GM12878 (cell line): ENCODE results near the gene MAP3K4. TPM values are rescaled to one million over a fixed set of nuclear protein-coding genes. Genes with fewer than 3 reads are reported as not detected.

ENCODE experiments used
- BHLHE40 ChIP-seq, 2 experiments: fragments of 450-650 bp in 1 of 2; IDR thresholded peaks; 2 replicates each; pipeline ENCODE4 v1.6.1; 2011 to 2017; ENCODE audit warnings: low read depth in 2 of 2, borderline replicate concordance in 1 of 2, improper control_type of control experiment in 1 of 2, low read length in 1 of 2, mild to moderate bottlenecking in 1 of 2
- BRCA1 ChIP-seq: IDR thresholded peaks from 2 replicates; pipeline ENCODE4 v1.6.1; 2011; ENCODE audit warnings: low read depth, low read length, improper control_type of control experiment
- EP300 ChIP-seq, 2 experiments: fragments of 150-350 bp in 1 of 2; IDR thresholded peaks; 2 replicates each; pipeline ENCODE4 v1.6.1; 2011 to 2012; ENCODE audit warnings: low read depth in 2 of 2, low read length in 2 of 2, borderline replicate concordance in 1 of 2, improper control_type of control experiment in 1 of 2, inconsistent platforms in 1 of 2; ENCODE audit not compliant: control insufficient read depth in 1 of 2
- HDAC6 ChIP-seq: fragments of 200-600 bp; sonication (generic); IDR thresholded peaks from one replicate; pipeline ENCODE4 v1.8.0; 2017; ENCODE audit warnings: antibody characterized with exemption; ENCODE audit not compliant: unreplicated experiment
- SIN3A ChIP-seq: IDR thresholded peaks from 2 replicates; pipeline ENCODE4 v1.6.1; 2012; ENCODE audit warnings: low read depth, low read length, improper control_type of control experiment
- SMARCA5 ChIP-seq: fragments of 450-650 bp; IDR thresholded peaks from 2 replicates; pipeline ENCODE4 v1.6.1; 2017; ENCODE audit warnings: mild to moderate bottlenecking
- polyA plus RNA-seq, 11 experiments: library from polyadenylated mRNA; depleted of rRNA in 4 of 11; unstranded in 6 of 11; stranded (reverse) in 5 of 11; fragments of >200 nt; fragmentation: Nextera tagmentation in 4 of 11; fragmentation: Illumina TruSeq in 1 of 11; extraction: Ambion mirVana in 4 of 11; extraction: Trizol in 1 of 11; gene quantifications; 1 replicate in 1 of 11; 2 replicates in 10 of 11; pipeline versions ENCODE4 v1.2.1 to v1.2.3, GENCODE V29; 2011 to 2016; ENCODE audit warnings: inconsistent platforms in 2 of 11, missing spikeins in 2 of 11, low read depth in 1 of 11
- total RNA-seq, 4 experiments: library from RNA; depleted of rRNA in 3 of 4; stranded (reverse); fragments of >200 nt in 3 of 4; fragmentation: Illumina TruSeq in 1 of 4; extraction: Trizol in 1 of 4; gene quantifications; 2 replicates each; pipeline versions ENCODE4 v1.2.1 to v1.2.3, GENCODE V29; 2013 to 2021
- TF ChIP-seq, protein P1 (sequence below): IDR thresholded peaks from 2 replicates; pipeline ENCODE4 v1.6.1; 2012; ENCODE audit warnings: improper control_type of control experiment, low read depth, low read length; ENCODE audit not compliant: insufficient replicate concordance
- TF ChIP-seq, protein P2 (sequence below): IDR thresholded peaks from 2 replicates; pipeline ENCODE4 v1.6.1; 2011; ENCODE audit warnings: borderline replicate concordance, low read depth, mild to moderate bottlenecking, moderate library complexity, mixed read lengths, low read length; ENCODE audit not compliant: insufficient read depth; ENCODE audit errors: extremely low read length
- TF ChIP-seq, protein P3 (sequence below), 3 experiments: IDR thresholded peaks in 2 of 3; conservative IDR thresholded peaks in 1 of 3; 2 replicates each; pipeline ENCODE4 v1.5.1; 2011; ENCODE audit warnings: low read depth in 3 of 3, low read length in 3 of 3, mild to moderate bottlenecking in 3 of 3, control low read depth in 2 of 3, moderate library complexity in 2 of 3, inconsistent platforms in 1 of 3, mixed read lengths in 1 of 3; ENCODE audit not compliant: control insufficient read depth in 2 of 3, insufficient read depth in 1 of 3; ENCODE audit errors: extremely low read depth in 1 of 3

Gene MAP3K4
- total and polyA plus RNA-seq, 10 of the 15 experiments (the other 5 are each of a cell fraction or from before 2014, with no cell fraction given), result 14.0 to 44.5 (median 23.1) TPM

DNA sequence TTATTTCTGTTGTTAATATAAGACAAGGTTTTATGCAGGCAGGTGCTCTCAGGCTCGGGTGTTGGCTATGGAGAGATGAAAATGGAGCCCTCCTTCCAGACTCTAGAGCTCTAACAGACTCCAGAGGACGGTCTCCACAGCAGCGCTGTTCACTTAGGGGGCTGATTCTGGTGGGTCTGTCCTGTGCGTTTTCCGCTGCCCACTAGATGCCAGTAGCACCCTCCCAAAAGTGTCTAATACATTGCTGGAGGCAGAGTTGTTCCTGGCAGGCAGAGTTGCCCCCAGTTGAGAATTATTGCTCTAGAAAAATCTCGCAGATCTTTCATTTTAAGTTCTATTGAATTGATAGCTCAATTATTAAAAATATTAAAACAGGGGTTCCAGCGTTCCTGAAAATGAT, 109.9 kb downstream of the MAP3K4 start (continued):
- TF ChIP-seq, protein P1, sequence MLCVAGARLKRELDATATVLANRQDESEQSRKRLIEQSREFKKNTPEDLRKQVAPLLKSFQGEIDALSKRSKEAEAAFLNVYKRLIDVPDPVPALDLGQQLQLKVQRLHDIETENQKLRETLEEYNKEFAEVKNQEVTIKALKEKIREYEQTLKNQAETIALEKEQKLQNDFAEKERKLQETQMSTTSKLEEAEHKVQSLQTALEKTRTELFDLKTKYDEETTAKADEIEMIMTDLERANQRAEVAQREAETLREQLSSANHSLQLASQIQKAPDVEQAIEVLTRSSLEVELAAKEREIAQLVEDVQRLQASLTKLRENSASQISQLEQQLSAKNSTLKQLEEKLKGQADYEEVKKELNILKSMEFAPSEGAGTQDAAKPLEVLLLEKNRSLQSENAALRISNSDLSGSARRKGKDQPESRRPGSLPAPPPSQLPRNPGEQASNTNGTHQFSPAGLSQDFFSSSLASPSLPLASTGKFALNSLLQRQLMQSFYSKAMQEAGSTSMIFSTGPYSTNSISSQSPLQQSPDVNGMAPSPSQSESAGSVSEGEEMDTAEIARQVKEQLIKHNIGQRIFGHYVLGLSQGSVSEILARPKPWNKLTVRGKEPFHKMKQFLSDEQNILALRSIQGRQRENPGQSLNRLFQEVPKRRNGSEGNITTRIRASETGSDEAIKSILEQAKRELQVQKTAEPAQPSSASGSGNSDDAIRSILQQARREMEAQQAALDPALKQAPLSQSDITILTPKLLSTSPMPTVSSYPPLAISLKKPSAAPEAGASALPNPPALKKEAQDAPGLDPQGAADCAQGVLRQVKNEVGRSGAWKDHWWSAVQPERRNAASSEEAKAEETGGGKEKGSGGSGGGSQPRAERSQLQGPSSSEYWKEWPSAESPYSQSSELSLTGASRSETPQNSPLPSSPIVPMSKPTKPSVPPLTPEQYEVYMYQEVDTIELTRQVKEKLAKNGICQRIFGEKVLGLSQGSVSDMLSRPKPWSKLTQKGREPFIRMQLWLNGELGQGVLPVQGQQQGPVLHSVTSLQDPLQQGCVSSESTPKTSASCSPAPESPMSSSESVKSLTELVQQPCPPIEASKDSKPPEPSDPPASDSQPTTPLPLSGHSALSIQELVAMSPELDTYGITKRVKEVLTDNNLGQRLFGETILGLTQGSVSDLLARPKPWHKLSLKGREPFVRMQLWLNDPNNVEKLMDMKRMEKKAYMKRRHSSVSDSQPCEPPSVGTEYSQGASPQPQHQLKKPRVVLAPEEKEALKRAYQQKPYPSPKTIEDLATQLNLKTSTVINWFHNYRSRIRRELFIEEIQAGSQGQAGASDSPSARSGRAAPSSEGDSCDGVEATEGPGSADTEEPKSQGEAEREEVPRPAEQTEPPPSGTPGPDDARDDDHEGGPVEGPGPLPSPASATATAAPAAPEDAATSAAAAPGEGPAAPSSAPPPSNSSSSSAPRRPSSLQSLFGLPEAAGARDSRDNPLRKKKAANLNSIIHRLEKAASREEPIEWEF, result no peak
- TF ChIP-seq SIN3A, result no peak
- TF ChIP-seq, protein P2, sequence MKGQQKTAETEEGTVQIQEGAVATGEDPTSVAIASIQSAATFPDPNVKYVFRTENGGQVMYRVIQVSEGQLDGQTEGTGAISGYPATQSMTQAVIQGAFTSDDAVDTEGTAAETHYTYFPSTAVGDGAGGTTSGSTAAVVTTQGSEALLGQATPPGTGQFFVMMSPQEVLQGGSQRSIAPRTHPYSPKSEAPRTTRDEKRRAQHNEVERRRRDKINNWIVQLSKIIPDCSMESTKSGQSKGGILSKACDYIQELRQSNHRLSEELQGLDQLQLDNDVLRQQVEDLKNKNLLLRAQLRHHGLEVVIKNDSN, result no peak
- TF ChIP-seq EP300 (IDR thresholded peaks at IDR 0.05; ENCODE audit: borderline replicate concordance in 1 of 2, control insufficient read depth in 1 of 2, low read depth in 2 of 2, low read length in 2 of 2), result no peak
- no peak for TF ChIP-seq BRCA1
- TF ChIP-seq SMARCA5, result no peak
- no peak for TF ChIP-seq BHLHE40 (IDR thresholded peaks at IDR 0.05; ENCODE audit: borderline replicate concordance in 1 of 2, low read depth in 2 of 2, low read length in 1 of 2)
- TF ChIP-seq, protein P3, sequence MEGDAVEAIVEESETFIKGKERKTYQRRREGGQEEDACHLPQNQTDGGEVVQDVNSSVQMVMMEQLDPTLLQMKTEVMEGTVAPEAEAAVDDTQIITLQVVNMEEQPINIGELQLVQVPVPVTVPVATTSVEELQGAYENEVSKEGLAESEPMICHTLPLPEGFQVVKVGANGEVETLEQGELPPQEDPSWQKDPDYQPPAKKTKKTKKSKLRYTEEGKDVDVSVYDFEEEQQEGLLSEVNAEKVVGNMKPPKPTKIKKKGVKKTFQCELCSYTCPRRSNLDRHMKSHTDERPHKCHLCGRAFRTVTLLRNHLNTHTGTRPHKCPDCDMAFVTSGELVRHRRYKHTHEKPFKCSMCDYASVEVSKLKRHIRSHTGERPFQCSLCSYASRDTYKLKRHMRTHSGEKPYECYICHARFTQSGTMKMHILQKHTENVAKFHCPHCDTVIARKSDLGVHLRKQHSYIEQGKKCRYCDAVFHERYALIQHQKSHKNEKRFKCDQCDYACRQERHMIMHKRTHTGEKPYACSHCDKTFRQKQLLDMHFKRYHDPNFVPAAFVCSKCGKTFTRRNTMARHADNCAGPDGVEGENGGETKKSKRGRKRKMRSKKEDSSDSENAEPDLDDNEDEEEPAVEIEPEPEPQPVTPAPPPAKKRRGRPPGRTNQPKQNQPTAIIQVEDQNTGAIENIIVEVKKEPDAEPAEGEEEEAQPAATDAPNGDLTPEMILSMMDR (IDR thresholded peaks at IDR 0.05 in 2 of 3, conservative IDR thresholded peaks at IDR 0.05 in 1 of 3; ENCODE audit: control insufficient read depth in 2 of 3, extremely low read depth in 1 of 3, insufficient read depth in 1 of 3, low read depth in 3 of 3, low read length in 3 of 3), result peak in 2 of 3 experiments; percentile 14; a peak in 1 of 6 replicates
- TF ChIP-seq HDAC6, result no peak
